T-helper 22 cell (primary cell): ENCODE measurements around the gene HDAC11.
"Not testable (repeated sequence)": the region's sequence is repeated elsewhere in the genome, so short reads cannot be mapped to it uniquely, and the experiment has no call there.

Source experiments
- DNase-seq: peaks from one replicate; pipeline ENCODE4 v3.0.0-alpha.2; 2020; ENCODE audit warnings: low read depth

HDAC11 gene

GRCh38 chr3:13470894-13471574 lies 9.1 kb upstream of the HDAC11 start:
- no peak for DNase-seq

- DNase-seq: no peak
These were observed 7.8 kb upstream of the HDAC11 start for GRCh38 chr3:13472286-13472685.

- DNase-seq: no peak
These were observed 7.1 kb upstream of the HDAC11 start for GRCh38 chr3:13473020-13473419.

- DNase-seq: no peak
These were observed 6.1 kb upstream of the HDAC11 start for GRCh38 chr3:13474021-13474420.

GRCh38 chr3:13474776-13475303 lies 5.3 kb upstream of the HDAC11 start:
- DNase-seq: no peak

- DNase-seq: no peak
These were observed 4.1 kb upstream of the HDAC11 start for GRCh38 chr3:13475871-13476590.

GRCh38 chr3:13477943-13478342 lies 2.2 kb upstream of the HDAC11 start:
- DNase-seq: no peak

- no peak for DNase-seq
These were observed 849 bp upstream of the HDAC11 start for GRCh38 chr3:13479332-13479581.

- peak; percentile 43 for DNase-seq
These were observed 523 bp downstream of the HDAC11 start for GRCh38 chr3:13480340-13481318.

GRCh38 chr3:13482106-13482690 lies 2.1 kb downstream of the HDAC11 start:
- DNase-seq: no peak

GRCh38 chr3:13483286-13483685 lies 3.2 kb downstream of the HDAC11 start:
- DNase-seq: no peak

GRCh38 chr3:13483988-13484695 lies 4.0 kb downstream of the HDAC11 start:
- no peak for DNase-seq

GRCh38 chr3:13484851-13485590 lies 4.9 kb downstream of the HDAC11 start:
- DNase-seq: no peak

GRCh38 chr3:13485630-13486562 lies 5.8 kb downstream of the HDAC11 start:
- not testable (repeated sequence) for DNase-seq

- DNase-seq: no peak
These were observed 7.3 kb downstream of the HDAC11 start for GRCh38 chr3:13487403-13487802.

GRCh38 chr3:13491206-13491974 lies 11.3 kb downstream of the HDAC11 start:
- DNase-seq: no peak

GRCh38 chr3:13492048-13492447 lies 11.9 kb downstream of the HDAC11 start:
- no peak for DNase-seq

- DNase-seq: no peak
These were observed 13.1 kb downstream of the HDAC11 start for GRCh38 chr3:13492976-13493866.
